ENCODE data around the gene KCTD6.

- no peak for TF ChIP-seq CTCF (IDR thresholded peaks at IDR 0.05)
- TF ChIP-seq EP300 (IDR thresholded peaks at IDR 0.05): no peak
Observed at GRCh38 chr3:58452176-58452575, 39.7 kb upstream of the KCTD6 start.

Data from suprapubic skin (tissue), 3 donors.